HFF-Myc (cell line): ENCODE data around the gene NTF4.

Experiments
- DNase-seq: peaks from one replicate; pipeline ENCODE4 v3.0.0-alpha.2; 2011; ENCODE audit warnings: low read depth; ENCODE audit errors: extremely low read depth
- H3K4me3 ChIP-seq: replicated peaks from 2 replicates; pipeline ENCODE4 v1.5.1; 2011; ENCODE audit warnings: low read depth, mild to moderate bottlenecking, control low read depth, low read length
- TF ChIP-seq, protein P1 (sequence below): IDR thresholded peaks from 2 replicates; pipeline ENCODE4 v1.5.1; 2012; ENCODE audit warnings: mild to moderate bottlenecking, low read depth, low read length, control low read depth; ENCODE audit errors: missing control alignments

The NTF4 gene

DNA sequence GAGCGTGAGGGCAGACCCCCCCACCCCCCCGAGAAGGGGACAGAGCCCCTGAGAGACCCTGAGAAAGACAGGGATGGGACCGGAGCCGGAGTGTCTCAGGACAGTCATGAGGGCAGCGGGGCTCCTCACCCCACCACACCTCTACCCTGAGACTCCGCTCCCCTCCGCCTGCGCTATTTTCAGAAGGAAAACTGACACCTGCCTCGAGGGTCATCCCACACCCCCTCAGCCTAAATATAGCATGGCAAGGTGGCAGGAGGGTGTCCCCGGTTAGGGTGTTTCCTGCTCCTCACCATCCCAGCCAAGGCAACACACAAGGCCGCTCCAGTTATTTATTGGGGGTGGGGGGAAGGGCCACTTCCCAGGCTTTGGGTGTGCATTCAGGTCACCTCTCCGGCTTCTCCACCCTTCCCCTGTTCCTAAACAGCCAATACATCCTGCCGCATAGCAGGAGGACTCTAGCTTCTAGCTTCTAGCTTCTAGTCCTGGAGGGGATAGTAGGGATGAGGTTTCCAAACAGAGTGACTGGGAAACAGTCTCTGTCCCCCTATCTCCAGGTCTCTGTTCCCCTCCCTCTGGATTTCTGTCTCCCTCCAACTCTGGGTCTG is 1.4 kb upstream of the NTF4 start:
- no peak overlapping the region for H3K4me3 ChIP-seq
- DNase-seq, result no peak
- TF ChIP-seq, protein P1, sequence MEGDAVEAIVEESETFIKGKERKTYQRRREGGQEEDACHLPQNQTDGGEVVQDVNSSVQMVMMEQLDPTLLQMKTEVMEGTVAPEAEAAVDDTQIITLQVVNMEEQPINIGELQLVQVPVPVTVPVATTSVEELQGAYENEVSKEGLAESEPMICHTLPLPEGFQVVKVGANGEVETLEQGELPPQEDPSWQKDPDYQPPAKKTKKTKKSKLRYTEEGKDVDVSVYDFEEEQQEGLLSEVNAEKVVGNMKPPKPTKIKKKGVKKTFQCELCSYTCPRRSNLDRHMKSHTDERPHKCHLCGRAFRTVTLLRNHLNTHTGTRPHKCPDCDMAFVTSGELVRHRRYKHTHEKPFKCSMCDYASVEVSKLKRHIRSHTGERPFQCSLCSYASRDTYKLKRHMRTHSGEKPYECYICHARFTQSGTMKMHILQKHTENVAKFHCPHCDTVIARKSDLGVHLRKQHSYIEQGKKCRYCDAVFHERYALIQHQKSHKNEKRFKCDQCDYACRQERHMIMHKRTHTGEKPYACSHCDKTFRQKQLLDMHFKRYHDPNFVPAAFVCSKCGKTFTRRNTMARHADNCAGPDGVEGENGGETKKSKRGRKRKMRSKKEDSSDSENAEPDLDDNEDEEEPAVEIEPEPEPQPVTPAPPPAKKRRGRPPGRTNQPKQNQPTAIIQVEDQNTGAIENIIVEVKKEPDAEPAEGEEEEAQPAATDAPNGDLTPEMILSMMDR, result no peak

DNA sequence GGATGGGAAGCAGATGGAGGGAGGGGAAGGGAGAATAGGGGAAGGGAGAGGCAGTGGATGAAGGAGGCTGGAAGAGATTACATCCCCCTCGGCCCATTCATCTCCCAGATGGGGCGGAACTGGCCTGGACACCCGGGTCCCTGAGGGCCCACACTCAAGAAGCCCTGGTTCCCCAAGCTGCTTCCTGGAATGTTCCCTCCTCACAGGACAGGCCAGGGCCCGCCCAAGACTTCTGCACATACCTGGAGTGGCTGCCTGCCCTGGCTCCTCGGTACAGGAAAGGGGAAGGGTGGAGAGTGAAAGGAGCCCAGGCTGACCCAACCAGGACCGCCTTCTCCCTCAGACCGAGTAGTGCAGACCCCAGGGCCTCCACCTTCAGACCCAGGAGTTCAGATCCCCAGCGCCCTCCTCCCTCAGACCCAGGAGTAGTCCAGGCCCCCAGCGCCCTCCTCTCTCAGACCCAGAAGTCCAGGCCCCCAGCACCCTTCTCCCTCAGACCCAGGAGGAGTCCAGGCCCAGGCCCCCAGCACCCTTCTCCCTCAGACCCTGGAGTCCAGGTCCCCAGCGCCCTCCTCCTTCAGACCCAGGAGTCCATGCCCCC is 489 bp downstream of the NTF4 start:
- no peak for DNase-seq
- no peak overlapping the region for H3K4me3 ChIP-seq
- TF ChIP-seq, protein P1, result no peak

DNA sequence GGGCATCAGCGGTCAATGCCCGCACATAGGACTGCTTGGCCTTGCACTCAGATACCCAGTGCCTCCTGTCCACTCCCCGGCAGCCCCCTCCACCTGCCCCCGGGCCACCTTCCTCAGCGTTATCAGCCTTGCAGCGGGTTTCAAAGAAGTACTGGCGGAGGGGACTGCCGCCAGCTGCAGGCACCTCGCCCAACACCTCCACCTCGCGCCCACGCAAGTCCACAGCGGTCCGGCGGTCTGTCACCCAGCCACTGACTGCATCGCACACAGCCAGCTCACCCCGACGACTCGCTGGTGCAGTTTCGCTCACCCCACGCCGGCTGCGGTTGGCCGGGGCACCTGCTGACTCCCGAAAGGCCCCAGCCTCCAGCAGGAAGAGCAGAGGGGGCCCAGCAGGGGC is 3.2 kb downstream of the NTF4 start:
- H3K4me3 ChIP-seq, result no peak overlapping the region
- TF ChIP-seq, protein P1, result no peak
- DNase-seq, result no peak

DNA sequence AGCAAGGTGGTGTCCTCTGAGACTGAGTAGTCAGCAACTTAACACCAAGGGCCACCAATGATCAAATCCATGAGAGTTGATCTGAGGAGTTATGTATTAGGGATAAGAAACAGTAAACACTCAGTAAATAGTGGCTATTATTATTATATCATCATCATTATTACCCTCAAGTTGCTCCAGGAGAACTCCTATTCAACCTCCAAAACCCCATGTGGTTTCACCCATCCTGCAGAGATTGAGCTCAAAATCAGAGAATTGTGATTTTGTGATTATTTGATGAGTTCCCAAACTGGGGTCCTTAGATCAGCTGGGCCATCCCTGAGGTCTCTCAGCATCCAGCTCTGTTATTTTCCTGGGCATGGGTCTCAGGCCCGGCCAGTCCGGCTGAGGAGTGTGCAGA is 3.6 kb downstream of the NTF4 start:
- H3K4me3 ChIP-seq, result no peak overlapping the region
- DNase-seq, result no peak
- TF ChIP-seq, protein P1, result no peak

DNA sequence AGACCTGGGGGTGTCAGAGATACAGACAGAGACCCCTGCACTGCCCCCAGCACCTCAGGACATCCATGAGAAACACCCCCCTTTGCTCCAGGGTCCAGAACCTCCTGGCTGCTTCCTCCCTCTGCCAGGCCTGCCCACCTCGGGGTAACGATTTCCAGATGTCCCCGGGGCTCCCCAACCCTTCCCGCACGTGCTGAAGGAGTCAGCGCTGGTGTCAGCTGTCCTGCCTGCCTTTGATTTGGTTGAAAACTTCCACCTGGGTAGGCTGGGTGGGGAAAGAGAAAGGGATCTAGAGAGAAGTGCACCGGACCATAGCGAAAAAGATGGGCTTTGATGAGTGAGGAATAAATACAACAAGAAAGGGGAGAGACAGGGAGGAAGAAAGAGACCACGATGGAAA is 5.6 kb downstream of the NTF4 start:
- TF ChIP-seq, protein P1, result no peak
- no peak for DNase-seq
- H3K4me3 ChIP-seq, result no peak overlapping the region

DNA sequence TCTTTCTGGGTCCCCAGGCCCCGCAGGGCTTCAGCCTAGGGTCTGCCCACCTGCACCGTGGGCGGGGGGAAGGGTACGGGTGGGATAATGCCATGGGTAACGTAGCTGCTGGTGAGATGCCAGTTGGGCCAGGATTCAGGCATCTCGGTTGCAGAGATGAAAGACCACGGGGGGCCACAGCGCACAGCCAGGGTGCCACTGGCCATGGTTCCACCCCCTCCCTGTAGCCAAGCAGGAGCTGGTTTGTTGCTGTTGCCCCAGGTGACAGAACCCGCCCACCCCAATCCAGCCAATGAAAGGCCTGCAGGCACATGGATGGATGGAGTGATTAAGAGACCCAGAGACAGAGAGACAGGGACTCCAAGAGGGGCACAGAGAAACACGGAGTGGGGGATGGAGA is 6.1 kb downstream of the NTF4 start:
- TF ChIP-seq, protein P1, result no peak
- no peak for DNase-seq
- H3K4me3 ChIP-seq, result no peak overlapping the region
